ENCODE data around the gene TMEM132D. TPM values are rescaled to one million over a fixed set of nuclear protein-coding genes. Genes with fewer than 3 reads are reported as not detected.

TMEM132D gene
- total and polyA plus RNA-seq, 2 of the 4 experiments (the other 2 are of a cell fraction), result not detected

- dilution Hi-C loops (cut with HindIII; ENCODE audit: low sequenced_read_pairs, unreplicated experiment), result no loop called here
- no peak overlapping the region for H2BK5ac ChIP-seq (ENCODE audit: low read depth, low read length, poor library complexity, severe bottlenecking)
- TF ChIP-seq SMC3 (IDR thresholded peaks at IDR 0.05; ENCODE audit: low read depth, low read length), result no peak
- TF ChIP-seq USF2 (IDR thresholded peaks at IDR 0.05; ENCODE audit: low read depth, low read length), result no peak
- TF ChIP-seq MAFK (IDR thresholded peaks at IDR 0.05; ENCODE audit: low read depth, low read length), result no peak
- no peak for TF ChIP-seq NFE2L2 (IDR thresholded peaks at IDR 0.05; ENCODE audit: low read depth, low read length)
- TF ChIP-seq MXI1 (IDR thresholded peaks at IDR 0.05; ENCODE audit: borderline replicate concordance, low read depth, low read length), result no peak
- no peak for TF ChIP-seq MAZ (IDR thresholded peaks at IDR 0.05; ENCODE audit: borderline replicate concordance, low read depth, low read length)
- TF ChIP-seq BHLHE40 (IDR thresholded peaks at IDR 0.05; ENCODE audit: low read depth, low read length), result no peak
- TF ChIP-seq CEBPB (IDR thresholded peaks at IDR 0.05; ENCODE audit: low read depth, low read length), result no peak
- TF ChIP-seq RAD21 (IDR thresholded peaks at IDR 0.05; ENCODE audit: low read length), result no peak
- H3K4me3 ChIP-seq (ENCODE audit: insufficient read depth, low read depth, low read length), result no peak overlapping the region
- no peaks in the 10 kb centered on the region for H3K4me1 ChIP-seq (ENCODE audit: control insufficient read depth, insufficient read depth, low read length)
- no peak overlapping the region for H3K4me2 ChIP-seq (ENCODE audit: low read depth, low read length)
- H4K5ac ChIP-seq (ENCODE audit: low read depth, low read length), result no peak overlapping the region
- 63% methylated on average over 4 of the region's 5 CpGs; no CpG with 5 or more reads in 1 of the 2 experiments for WGBS, 2 experiments (ENCODE audit: extremely low coverage in 2 of 2, insufficient read length in 1 of 2)
- BruUV-seq (replicated peaks), result no TSS peak
- H3K9me1 ChIP-seq (ENCODE audit: insufficient read depth, low read length), result no peaks in the 10 kb centered on the region
- H3K4ac ChIP-seq (ENCODE audit: low read depth, low read length), result no peak overlapping the region
- H2AFZ ChIP-seq (replicated peaks; ENCODE audit: low read length, poor library complexity), result no peak overlapping the region
- peaks cover 35% of the 10 kb centered on the region for H3K9me3 ChIP-seq (ENCODE audit: control insufficient read depth, insufficient read depth, low read length)
- H3K9ac ChIP-seq (ENCODE audit: low read depth, low read length), result no peak overlapping the region
- ChIA-PET CTCF (no interaction called here), POLR2A (ENCODE audit: unreplicated experiment) (no interaction called here)
- H3K23ac ChIP-seq (ENCODE audit: low read depth, low read length), result no peak overlapping the region
- H4K20me1 ChIP-seq (ENCODE audit: insufficient read depth, low read length), result no peaks in the 10 kb centered on the region
- H2BK15ac ChIP-seq (ENCODE audit: low read depth, low read length), result no peak overlapping the region
- intact Hi-C loops (cut with micrococcal nuclease), result no loop called here
- no peaks in the 10 kb centered on the region for H3K36me3 ChIP-seq (ENCODE audit: control insufficient read depth, insufficient read depth, low read length)
- no peak overlapping the region for H4K91ac ChIP-seq (ENCODE audit: insufficient read depth, low read depth, low read length)
- no peak overlapping the region for H3K27ac ChIP-seq (ENCODE audit: insufficient read depth, low read length)
- H3K79me1 ChIP-seq (ENCODE audit: low read depth in 1 of 2, low read length in 2 of 2), result no peaks in the 10 kb centered on the region
- no peak overlapping the region for H2AK9ac ChIP-seq (replicated peaks; ENCODE audit: low read depth, low read length, poor library complexity)
- no peak overlapping the region for H3K18ac ChIP-seq (ENCODE audit: low read depth, low read length)
- H3K14ac ChIP-seq (replicated peaks; ENCODE audit: low read depth, low read length), result no peak overlapping the region
- no peak overlapping the region for H4K8ac ChIP-seq (ENCODE audit: low read depth in 2 of 2, low read length in 2 of 2)
- no peak overlapping the region for H3K56ac ChIP-seq (ENCODE audit: extremely low read depth, insufficient read depth, low read length)
- no peak overlapping the region for H2BK20ac ChIP-seq (ENCODE audit: low read depth, low read length)
- H3K27me3 ChIP-seq (ENCODE audit: control insufficient read depth, insufficient read depth, low read length), result no peaks in the 10 kb centered on the region
- no peak for DNase-seq
- H2AK5ac ChIP-seq (ENCODE audit: low read depth, low read length), result no peak overlapping the region
- ATAC-seq (ENCODE audit: low read depth), result no peak
- H2BK120ac ChIP-seq (ENCODE audit: low read depth, low read length), result no peak overlapping the region
- in situ Hi-C loops (cut with MboI; ENCODE audit: low sequenced_read_pairs), result no loop called here
These were observed 788.3 kb downstream of the TMEM132D start for GRCh38 chr12:129115558-129115957.
